ENCODE results near the gene COL27A1. TPM values are rescaled to one million over a fixed set of nuclear protein-coding genes. Genes with fewer than 3 reads are reported as not detected.

The COL27A1 gene
- total and polyA plus RNA-seq, 8 donors: 15.8 to 180 (median 147) TPM

DNA sequence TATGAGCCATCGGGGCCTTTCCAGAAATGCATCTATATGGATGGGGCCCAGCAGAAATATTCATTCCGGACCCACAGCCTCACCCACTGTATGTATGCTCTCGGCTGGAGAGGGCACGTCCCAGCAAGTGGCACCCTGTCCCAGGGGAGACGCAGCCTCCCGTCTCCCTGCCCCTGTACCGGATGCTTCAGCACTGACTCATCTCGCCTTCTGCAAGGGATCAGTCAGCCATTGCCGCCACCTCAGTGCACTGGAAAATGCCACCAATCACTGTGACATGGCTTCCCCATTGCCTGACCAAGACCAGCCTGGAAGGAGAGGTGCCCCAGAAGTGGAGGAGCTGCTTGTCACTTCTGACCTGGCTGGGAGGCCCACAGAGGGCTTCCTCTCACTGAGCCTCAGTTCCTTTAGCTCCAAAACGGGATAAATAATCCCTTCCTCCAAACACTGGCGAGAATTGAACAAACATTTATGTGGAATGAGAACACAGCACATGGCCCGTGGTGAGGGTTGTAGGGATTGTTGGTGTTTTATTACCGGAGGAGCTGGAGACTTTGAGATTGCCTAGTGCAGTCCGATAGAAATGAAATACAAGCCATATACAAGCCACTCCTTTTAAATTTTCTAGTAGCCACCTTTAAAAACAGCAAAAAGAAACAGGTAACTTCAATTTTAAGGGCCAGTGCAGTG is 123.7 kb downstream of the COL27A1 start:
- DNase-seq (peak in 2 of 4 donors; percentile 24 to 39), ATAC-seq (no peak)
- Histone ChIP-seq H3K27ac (no peak overlapping the region), H3K4me1 (no peaks in the 10 kb centered on the region), H3K27me3 (no peaks in the 10 kb centered on the region), H3K4me3 (no peak overlapping the region), H3K36me3 (peaks cover 0 to 4% of the 10 kb centered on the region in 2 donors), H3K9me3 (no peaks in the 10 kb centered on the region)
- intact Hi-C loops (cut with DNase I): no loop called here
- TF ChIP-seq, protein P1, sequence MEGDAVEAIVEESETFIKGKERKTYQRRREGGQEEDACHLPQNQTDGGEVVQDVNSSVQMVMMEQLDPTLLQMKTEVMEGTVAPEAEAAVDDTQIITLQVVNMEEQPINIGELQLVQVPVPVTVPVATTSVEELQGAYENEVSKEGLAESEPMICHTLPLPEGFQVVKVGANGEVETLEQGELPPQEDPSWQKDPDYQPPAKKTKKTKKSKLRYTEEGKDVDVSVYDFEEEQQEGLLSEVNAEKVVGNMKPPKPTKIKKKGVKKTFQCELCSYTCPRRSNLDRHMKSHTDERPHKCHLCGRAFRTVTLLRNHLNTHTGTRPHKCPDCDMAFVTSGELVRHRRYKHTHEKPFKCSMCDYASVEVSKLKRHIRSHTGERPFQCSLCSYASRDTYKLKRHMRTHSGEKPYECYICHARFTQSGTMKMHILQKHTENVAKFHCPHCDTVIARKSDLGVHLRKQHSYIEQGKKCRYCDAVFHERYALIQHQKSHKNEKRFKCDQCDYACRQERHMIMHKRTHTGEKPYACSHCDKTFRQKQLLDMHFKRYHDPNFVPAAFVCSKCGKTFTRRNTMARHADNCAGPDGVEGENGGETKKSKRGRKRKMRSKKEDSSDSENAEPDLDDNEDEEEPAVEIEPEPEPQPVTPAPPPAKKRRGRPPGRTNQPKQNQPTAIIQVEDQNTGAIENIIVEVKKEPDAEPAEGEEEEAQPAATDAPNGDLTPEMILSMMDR (IDR thresholded peaks at IDR 0.05): no peak

DNA sequence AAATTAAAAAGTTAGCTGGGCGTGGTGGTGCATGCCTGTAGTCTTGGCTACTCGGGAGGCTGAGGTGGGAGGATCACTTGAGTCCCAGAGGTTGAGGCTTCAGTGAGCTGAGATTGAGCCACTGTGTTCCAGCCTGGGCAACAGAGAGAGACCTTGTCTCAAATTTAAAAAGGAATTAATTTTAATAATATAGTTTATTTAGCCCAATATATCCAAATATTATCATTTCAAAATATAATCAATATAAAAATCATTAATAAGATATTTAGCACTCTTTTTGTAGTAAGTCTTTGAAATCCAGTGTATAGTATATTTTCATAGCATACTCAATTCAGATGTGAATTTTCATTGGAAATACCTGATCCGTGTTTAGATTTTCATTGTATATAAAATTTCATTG is 124.4 kb downstream of the COL27A1 start:
- intact Hi-C loops (cut with DNase I): loop anchor here in 1 of 2 donors (10.0 kb wide), 1 partner anchor 125 kb away; the partner anchor contains the start of gene COL27A1
- H3K4me1 ChIP-seq: no peaks in the 10 kb centered on the region

DNA sequence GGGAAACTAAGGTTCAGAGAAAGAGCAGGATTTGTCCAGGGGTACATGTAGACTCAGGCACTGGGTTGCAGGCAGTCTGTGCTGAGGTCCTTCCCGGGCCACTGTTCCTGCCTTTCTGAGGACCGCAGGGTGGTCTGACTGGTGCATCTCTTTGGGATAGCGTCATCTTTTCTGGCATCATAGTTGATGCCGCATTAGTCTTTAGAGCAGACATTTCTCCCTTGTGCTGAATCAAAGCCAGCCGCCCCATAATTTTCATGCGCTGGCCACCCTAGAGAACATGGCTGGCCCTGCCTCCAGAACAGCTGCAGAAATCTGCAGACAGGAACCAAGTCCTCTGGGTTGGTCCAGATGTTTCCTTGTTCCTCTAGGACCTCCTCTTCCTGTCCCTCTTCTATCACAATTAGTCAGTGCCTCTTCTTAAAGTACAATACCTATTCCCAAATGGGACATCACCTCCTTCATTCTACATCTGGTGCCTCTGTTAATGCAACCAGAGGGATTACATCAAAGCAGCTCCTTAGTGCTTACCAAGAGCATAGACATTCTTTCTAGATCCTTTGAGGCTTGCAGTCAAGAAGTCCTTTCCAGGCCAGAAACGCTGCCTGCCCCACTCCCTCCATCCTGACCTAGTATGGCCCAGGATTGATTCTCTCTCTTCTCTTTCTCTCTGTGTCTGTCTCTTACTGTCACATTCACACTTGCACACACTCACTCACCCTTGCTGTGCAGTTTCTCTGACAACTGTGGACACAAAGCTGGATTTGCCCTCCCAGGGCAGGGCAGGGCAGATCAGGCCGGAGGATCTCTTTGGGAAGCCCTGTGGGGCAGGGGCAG is 125.5 kb downstream of the COL27A1 start:
- H3K4me1 ChIP-seq: no peaks in the 10 kb centered on the region
- DNase-seq (peak in 2 of 4 donors; percentile 27 to 39), ATAC-seq (no peak)
- no peaks in the 10 kb centered on the region for H3K9me3 ChIP-seq
- H3K36me3 ChIP-seq: peaks cover 0 to 8% of the 10 kb centered on the region in 2 donors
- intact Hi-C loops (cut with DNase I): loop anchor here in 1 of 2 donors (10.0 kb wide), 1 partner anchor 126 kb away; the partner anchor contains the start of gene COL27A1
- TF ChIP-seq, protein P1 (IDR thresholded peaks at IDR 0.05): no peak
- H3K27ac ChIP-seq: no peak overlapping the region
- no peak overlapping the region for H3K4me3 ChIP-seq
- peaks cover 0 to 5% of the 10 kb centered on the region in 2 donors for H3K27me3 ChIP-seq

More for the DNA sequence above, 124.4 kb downstream of the COL27A1 start:
- H3K27ac ChIP-seq: no peak overlapping the region
- H3K36me3 ChIP-seq: peaks cover 0 to 8% of the 10 kb centered on the region in 2 donors
- DNase-seq (peak in 1 of 4 donors; percentile 4), ATAC-seq (no peak)
- peaks cover 0 to under 1% of the 10 kb centered on the region in 2 donors for H3K27me3 ChIP-seq
- no peaks in the 10 kb centered on the region for H3K9me3 ChIP-seq
- TF ChIP-seq, protein P1 (IDR thresholded peaks at IDR 0.05): no peak
- no peak overlapping the region for H3K4me3 ChIP-seq

DNA sequence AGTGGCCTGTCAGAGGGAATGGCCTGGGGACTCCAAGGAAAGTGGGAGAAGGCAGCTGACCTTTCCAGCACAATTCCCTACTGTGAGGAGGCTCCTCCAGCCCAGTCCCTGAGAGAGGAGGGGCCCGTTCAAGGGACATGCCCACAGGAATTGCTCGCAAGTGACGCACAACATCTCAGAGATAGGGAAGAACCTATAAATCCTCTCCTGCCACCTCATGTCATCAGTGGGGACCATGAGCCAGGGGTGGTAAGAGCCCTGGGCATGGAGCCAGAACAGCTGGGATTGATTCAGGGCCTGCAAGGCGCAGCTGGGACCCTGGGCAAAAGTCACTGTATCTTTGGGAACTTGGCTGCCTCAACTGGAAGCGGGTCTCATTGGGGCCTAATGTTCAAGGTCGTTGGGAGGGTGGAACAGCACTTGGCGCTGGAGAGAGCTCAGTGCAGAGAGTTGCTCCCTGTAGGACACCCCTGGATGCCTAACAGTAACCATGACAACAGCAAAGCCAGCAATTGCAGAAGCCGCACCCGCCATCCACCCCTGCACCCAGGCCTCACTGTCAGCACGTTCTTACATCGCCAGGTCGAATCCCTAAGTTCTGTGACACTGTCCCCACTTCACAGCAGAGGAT is 126.3 kb downstream of the COL27A1 start:
- H3K4me3 ChIP-seq: no peak overlapping the region
- H3K4me1 ChIP-seq: no peaks in the 10 kb centered on the region
- peaks cover 0 to 8% of the 10 kb centered on the region in 2 donors for H3K36me3 ChIP-seq
- intact Hi-C loops (cut with DNase I): loop anchor here in 1 of 2 donors (10.0 kb wide), 1 partner anchor 127 kb away; the partner anchor contains the start of gene COL27A1
- no peaks in the 10 kb centered on the region for H3K9me3 ChIP-seq
- H3K27ac ChIP-seq: no peak overlapping the region
- peaks cover 0 to 5% of the 10 kb centered on the region in 2 donors for H3K27me3 ChIP-seq
- TF ChIP-seq, protein P1 (IDR thresholded peaks at IDR 0.05): no peak
- ATAC-seq (no peak), DNase-seq (peak in 3 of 4 donors; percentile 26 to 44 (median 27))
